ENCODE results near the gene RNF167.
"Not testable (repeated sequence)": the region's sequence is repeated elsewhere in the genome, so short reads cannot be mapped to it uniquely, and the experiment has no call there.

Gene RNF167

GRCh38 chr17:4903051-4903818 lies 36.8 kb upstream of the RNF167 start, which contains the start of gene CHRNE:
TSS of gene CHRNE (minus strand) at chr17:4903098. CDS start at chr17:4903063, 35 bp downstream.
- no peak for DNase-seq

GRCh38 chr17:4906642-4907041 lies 33.4 kb upstream of the RNF167 start:
- DNase-seq, result not testable (repeated sequence)

- no peak for DNase-seq
These were observed 31.8 kb upstream of the RNF167 start for GRCh38 chr17:4908301-4908700.

GRCh38 chr17:4908711-4909496 lies 31.2 kb upstream of the RNF167 start:
- peak; percentile 57 for DNase-seq

GRCh38 chr17:4913994-4914393 lies 26.1 kb upstream of the RNF167 start:
- DNase-seq, result no peak

GRCh38 chr17:4914551-4914950 lies 25.5 kb upstream of the RNF167 start:
- DNase-seq, result not testable (repeated sequence)

- no peak for DNase-seq
These were observed 20.5 kb upstream of the RNF167 start for GRCh38 chr17:4919511-4920047.

- no peak for DNase-seq
These were observed 19.6 kb upstream of the RNF167 start for GRCh38 chr17:4920351-4921048.

GRCh38 chr17:4921320-4921719 lies 18.7 kb upstream of the RNF167 start:
- no peak for DNase-seq

GRCh38 chr17:4926577-4927335 lies 13.3 kb upstream of the RNF167 start:
- not testable (repeated sequence) for DNase-seq

GRCh38 chr17:4928881-4929280 lies 11.2 kb upstream of the RNF167 start:
- DNase-seq, result no peak

GRCh38 chr17:4931963-4932362 lies 8.1 kb upstream of the RNF167 start, which contains the start of gene GP1BA:
TSS of gene GP1BA (plus strand) at chr17:4932277. CDS start at chr17:4932605, 328 bp downstream.
- no peak for DNase-seq

GRCh38 chr17:4932756-4933155 lies 7.3 kb upstream of the RNF167 start:
- DNase-seq, result no peak

GRCh38 chr17:4933646-4934045 lies 6.4 kb upstream of the RNF167 start:
- DNase-seq, result no peak

- DNase-seq, result no peak
These were observed 5.7 kb upstream of the RNF167 start for GRCh38 chr17:4934173-4934979.

GRCh38 chr17:4935650-4936049 lies 4.4 kb upstream of the RNF167 start:
- DNase-seq, result no peak

GRCh38 chr17:4936436-4936835 lies 3.6 kb upstream of the RNF167 start:
- DNase-seq, result no peak

GRCh38 chr17:4937553-4937952 lies 2.5 kb upstream of the RNF167 start:
- DNase-seq, result no peak

- no peak for DNase-seq
These were observed 2.0 kb upstream of the RNF167 start for GRCh38 chr17:4938069-4938491.

GRCh38 chr17:4938688-4939545 lies 1.2 kb upstream of the RNF167 start:
- no peak for DNase-seq

- DNase-seq, result no peak
These were observed 597 bp upstream of the RNF167 start for GRCh38 chr17:4939546-4939795.
